Neural cell (in vitro differentiated cells): ENCODE measurements around the gene LCOR. TPM values are rescaled to one million over a fixed set of nuclear protein-coding genes. Genes with fewer than 3 reads are reported as not detected.

Experiments
- H2AFZ ChIP-seq: fragments of 200-600, 300-800 bp; sonication (generic), shearing (Covaris generic); 2 replicates; pipeline ENCODE4 v1.6.0; 2014; ENCODE audit warnings: low read depth, mild to moderate bottlenecking, antibody characterized with exemption, low read length, moderate library complexity
- H3F3A ChIP-seq: fragments of 200-600 bp; shearing (Covaris generic); 2 replicates; pipeline ENCODE4 v1.6.1; 2016; ENCODE audit warnings: mild to moderate bottlenecking, moderate library complexity, mixed read lengths, antibody characterized with exemption, low read length; ENCODE audit not compliant: insufficient read depth, poor library complexity, severe bottlenecking
- H3K27ac ChIP-seq: fragments of 200-600, 300-800 bp; sonication (generic), shearing (Covaris generic); 2 replicates; pipeline ENCODE4 v1.5.1; 2014; ENCODE audit warnings: mild to moderate bottlenecking, low read length, moderate library complexity
- H3K27me3 ChIP-seq: fragments of 300-800, 200-600 bp; sonication (generic), shearing (Covaris generic); 2 replicates; pipeline ENCODE4 v1.6.0; 2014; ENCODE audit warnings: mild to moderate bottlenecking, low read depth, low read length, moderate library complexity; ENCODE audit not compliant: insufficient read depth
- H3K36me3 ChIP-seq: fragments of 300-800, 200-600 bp; sonication (generic), shearing (Covaris generic); 2 replicates; pipeline ENCODE4 v1.5.1; 2014; ENCODE audit warnings: mild to moderate bottlenecking, antibody characterized with exemption, low read length, moderate library complexity; ENCODE audit not compliant: insufficient read depth
- H3K4me2 ChIP-seq: fragments of 300-800, 200-600 bp; sonication (generic), shearing (Covaris generic); 2 replicates; pipeline ENCODE4 v1.6.0; 2014; ENCODE audit warnings: mild to moderate bottlenecking, low read length
- H3K4me3 ChIP-seq: fragments of 300-800, 200-600 bp; sonication (generic), shearing (Covaris generic); 2 replicates; pipeline ENCODE4 v1.5.1; 2014; ENCODE audit warnings: mild to moderate bottlenecking, low read length, moderate library complexity
- H3K79me2 ChIP-seq: fragments of 200-600 bp; shearing (Covaris generic); replicated peaks from 2 replicates; pipeline ENCODE4 v1.6.0; 2014; ENCODE audit warnings: mild to moderate bottlenecking, low read length, moderate library complexity; ENCODE audit not compliant: insufficient read depth
- H3K9ac ChIP-seq: fragments of 300-800, 200-600 bp; sonication (generic), shearing (Covaris generic); 2 replicates; pipeline ENCODE4 v1.6.1; 2016; ENCODE audit warnings: mild to moderate bottlenecking, low read length, mixed read lengths
- H3K9me2 ChIP-seq: fragments of 200-600 bp; shearing (Covaris generic); 2 replicates; pipeline ENCODE4 v1.6.1; 2016; ENCODE audit warnings: mild to moderate bottlenecking, low read length, mixed read lengths; ENCODE audit not compliant: insufficient read depth
- H3K9me3 ChIP-seq: fragments of 200-600, 300-800 bp; sonication (generic), shearing (Covaris generic); 2 replicates; pipeline ENCODE4 v1.6.1; 2016; ENCODE audit warnings: mild to moderate bottlenecking, mixed run types, low read length, moderate library complexity, mixed read lengths
- H4K20me1 ChIP-seq: fragments of 200-600 bp; shearing (Covaris generic); 2 replicates; pipeline ENCODE4 v1.6.1; 2016; ENCODE audit warnings: mild to moderate bottlenecking, mixed run types; ENCODE audit not compliant: insufficient read depth
- CTCF ChIP-seq: fragments of 450-650 bp; IDR thresholded peaks from 2 replicates; pipeline ENCODE4 v1.5.1; 2014; ENCODE audit warnings: antibody characterized with exemption, mild to moderate bottlenecking, moderate library complexity; ENCODE audit not compliant: poor library complexity, severe bottlenecking
- EP300 ChIP-seq: fragments of 450-650 bp; conservative IDR thresholded peaks from 2 replicates; pipeline ENCODE4 v1.6.1; 2014; ENCODE audit warnings: antibody characterized with exemption, mild to moderate bottlenecking, moderate library complexity; ENCODE audit not compliant: poor library complexity, severe bottlenecking
- EZH2 ChIP-seq: fragments of 200-600, 300-800 bp; shearing (Covaris generic), sonication (generic); IDR thresholded peaks from 2 replicates; pipeline ENCODE4 v1.6.1; 2014; ENCODE audit warnings: antibody characterized with exemption, low read length, borderline replicate concordance, mild to moderate bottlenecking; ENCODE audit not compliant: insufficient read depth, poor library complexity, severe bottlenecking
- MXI1 ChIP-seq: fragments of 450-650 bp; conservative IDR thresholded peaks from 2 replicates; pipeline ENCODE4 v1.6.1; 2014; ENCODE audit warnings: antibody characterized with exemption, mild to moderate bottlenecking; ENCODE audit not compliant: poor library complexity, severe bottlenecking
- POLR2AphosphoS5 ChIP-seq: IDR thresholded peaks from 2 replicates; pipeline ENCODE4 v1.6.1; 2012
- RAD21 ChIP-seq: fragments of 450-650 bp; conservative IDR thresholded peaks from 2 replicates; pipeline ENCODE4 v1.6.1; 2014; ENCODE audit warnings: antibody characterized with exemption, mild to moderate bottlenecking, moderate library complexity
- REST ChIP-seq: IDR thresholded peaks from 2 replicates; pipeline ENCODE4 v1.6.1; 2012; ENCODE audit warnings: borderline replicate concordance
- SMC3 ChIP-seq: fragments of 450-650 bp; conservative IDR thresholded peaks from 2 replicates; pipeline ENCODE4 v1.6.1; 2014; ENCODE audit warnings: antibody characterized with exemption, mild to moderate bottlenecking, moderate library complexity; ENCODE audit not compliant: poor library complexity
- TAF1 ChIP-seq: IDR thresholded peaks from 2 replicates; pipeline ENCODE4 v1.6.1; 2012; ENCODE audit warnings: low read depth
- polyA plus RNA-seq: library from polyadenylated mRNA; depleted of rRNA; stranded (reverse); fragments of >200 nt; gene quantifications from 2 replicates; pipeline ENCODE4 v1.2.3, GENCODE V29; 2014

Gene LCOR
- polyA plus RNA-seq, 1 donor from 2014 or later, result 61.1 TPM

GRCh38 chr10:97028126-97028831, 196.2 kb downstream of the LCOR start:
- Histone ChIP-seq H3K27ac (no peak overlapping the region), H3K9me3 (no peaks in the 10 kb centered on the region), H3K9ac (no peak overlapping the region), H2AFZ (no peak overlapping the region), H3K4me2 (no peak overlapping the region), H3K79me2 (no peaks in the 10 kb centered on the region), H3F3A (no peaks in the 10 kb centered on the region), H4K20me1 (no peaks in the 10 kb centered on the region), H3K27me3 (no peaks in the 10 kb centered on the region), H3K4me3 (no peak overlapping the region), H3K9me2 (no peaks in the 10 kb centered on the region), H3K36me3 (no peaks in the 10 kb centered on the region)
- no peak for TF ChIP-seq TAF1
- TF ChIP-seq SMC3, result no peak
- TF ChIP-seq MXI1, result no peak
- no peak for TF ChIP-seq POLR2AphosphoS5
- no peak for TF ChIP-seq REST
- TF ChIP-seq EP300, result no peak
- no peak for TF ChIP-seq EZH2
- no peak for TF ChIP-seq CTCF
- no peak for TF ChIP-seq RAD21

- no peak overlapping the region for H3K9ac ChIP-seq
- no peak overlapping the region for H3K4me2 ChIP-seq
- no peak for TF ChIP-seq EP300
- TF ChIP-seq MXI1, result no peak
- TF ChIP-seq POLR2AphosphoS5, result no peak
- TF ChIP-seq EZH2, result no peak
- TF ChIP-seq REST, result no peak
- TF ChIP-seq RAD21, result no peak
- no peak for TF ChIP-seq CTCF
- H2AFZ ChIP-seq, result no peak overlapping the region
- no peak overlapping the region for H3K4me3 ChIP-seq
- H3K79me2 ChIP-seq, result no peaks in the 10 kb centered on the region
- no peak overlapping the region for H3K27ac ChIP-seq
- no peaks in the 10 kb centered on the region for H3K27me3 ChIP-seq
- H3K9me3 ChIP-seq, result no peaks in the 10 kb centered on the region
- H3F3A ChIP-seq, result no peaks in the 10 kb centered on the region
- no peaks in the 10 kb centered on the region for H4K20me1 ChIP-seq
- H3K9me2 ChIP-seq, result no peaks in the 10 kb centered on the region
- H3K36me3 ChIP-seq, result no peaks in the 10 kb centered on the region
Measured at GRCh38 chr10:97028832-97029178, 196.7 kb downstream of the LCOR start.
